Metanephros (tissue), 1 donor: Measurements from ENCODE around the gene GTF3C4. TPM values are rescaled to one million over a fixed set of nuclear protein-coding genes. Genes with fewer than 3 reads are reported as not detected.

Experiments
- total RNA-seq: library from RNA; depleted of rRNA; stranded (reverse); fragments of >200 nt; gene quantifications from one replicate; pipeline ENCODE4 v1.2.3, GENCODE V29; 2014

GTF3C4 gene
- total RNA-seq = 16.4 TPM

GRCh38 chr9:132670457-132671391 lies at the start of gene GTF3C4:
Gene GTF3C4 (plus strand): TSS chr9:132670464. CDS start chr9:132670599, 135 bp downstream.

GRCh38 chr9:132669698-132670456 lies 387 bp upstream of the GTF3C4 start, which contains the start of gene DDX31:
Gene DDX31 (minus strand): TSS chr9:132669983. CDS start chr9:132669934, 49 bp downstream.

Other genes with a start within 250 kb of the GTF3C4 start
- gene BARHL1, start 87.9 kb upstream of the GTF3C4 start, total RNA-seq = not detected
- 17.0 TPM for gene DDX31, start 481 bp upstream of the GTF3C4 start, total RNA-seq
- 1.9 TPM for gene AK8, start 207.8 kb downstream of the GTF3C4 start, total RNA-seq
- gene SPACA9, start 208.4 kb downstream of the GTF3C4 start, total RNA-seq = 6.0 TPM